IPS DF 6.9 (cell line): Measurements from ENCODE around the gene DNAJC8.
A peak's percentile ranks its signal among the peaks of the same experiment; 100 is the strongest.

Experiments
- DNase-seq: peaks from one replicate; pipeline ENCODE4 v3.0.0-alpha.2; 2013; ENCODE audit warnings: low read depth, low spot score
- H3K27ac ChIP-seq: one replicate; pipeline ENCODE4 v1.5.1; 2013; ENCODE audit warnings: low read length, control low read depth
- H3K27me3 ChIP-seq: 2 replicates; pipeline ENCODE4 v1.6.1; 2013; ENCODE audit warnings: mild to moderate bottlenecking, low read length; ENCODE audit not compliant: control insufficient read depth, insufficient read depth
- H3K36me3 ChIP-seq: 2 replicates; pipeline ENCODE4 v1.6.1; 2013; ENCODE audit warnings: low read length; ENCODE audit not compliant: control insufficient read depth, insufficient read depth
- H3K4me1 ChIP-seq: 2 replicates; pipeline ENCODE4 v1.6.1; 2013; ENCODE audit warnings: low read length; ENCODE audit not compliant: control insufficient read depth, insufficient read depth
- H3K4me3 ChIP-seq: 2 replicates; pipeline ENCODE4 v1.5.1; 2013; ENCODE audit warnings: mild to moderate bottlenecking, low read length
- H3K9me3 ChIP-seq: 2 replicates; pipeline ENCODE4 v1.6.1; 2013; ENCODE audit warnings: low read length, inconsistent platforms; ENCODE audit not compliant: control insufficient read depth, insufficient read depth
- WGBS: extraction: QIAGEN DNeasy Blood & Tissue Kit; methylation state at CpG from one replicate; pipeline ENCODE4 v1.1.7; 2013; ENCODE audit warnings: mixed read lengths, missing lambda C conversion rate; ENCODE audit not compliant: insufficient read length, insufficient coverage; 5-methylcytosine and 5-hydroxymethylcytosine counted together

DNAJC8 gene

GRCh38 chr1:28232558-28233263, at the start of gene DNAJC8:
DNAJC8 (minus strand) TSS chr1:28233029; CDS start chr1:28232998, 31 bp downstream.
- no CpG with 5 or more reads among the region's 40 CpGs for WGBS
- no peaks in the 10 kb centered on the region; the same call in 1 of the 2 replicates for H3K36me3 ChIP-seq

GRCh38 chr1:28281608-28282425, 49.0 kb upstream of the DNAJC8 start:
- no peak for DNase-seq
- no CpG with 5 or more reads among the region's 14 CpGs for WGBS
- H3K36me3 ChIP-seq = peaks cover 21% of the 10 kb centered on the region
- no peaks in the 10 kb centered on the region for H3K4me1 ChIP-seq
- no peaks in the 10 kb centered on the region for H3K9me3 ChIP-seq
- no peaks in the 10 kb centered on the region for H3K27me3 ChIP-seq
- H3K4me3 ChIP-seq = no peak overlapping the region
- H3K27ac ChIP-seq = no peak overlapping the region

More at GRCh38 chr1:28232558-28233263, at the start of gene DNAJC8:
- H3K27ac ChIP-seq = no peak within 1 kb of the TSS
- no peaks in the 10 kb centered on the region for H3K27me3 ChIP-seq
- H3K4me3 ChIP-seq = peak within 1 kb of the TSS; percentile 100
- H3K9me3 ChIP-seq = no peaks in the 10 kb centered on the region
- no peaks in the 10 kb centered on the region for H3K4me1 ChIP-seq
- peak; percentile 80 for DNase-seq

- no CpG with 5 or more reads among the region's 5 CpGs for WGBS
Measured at GRCh38 chr1:28280977-28281381, 48.1 kb upstream of the DNAJC8 start.

GRCh38 chr1:28280501-28280900, 47.7 kb upstream of the DNAJC8 start:
- no peaks in the 10 kb centered on the region for H3K27me3 ChIP-seq
- H3K9me3 ChIP-seq = no peaks in the 10 kb centered on the region
- peaks cover 21% of the 10 kb centered on the region for H3K36me3 ChIP-seq
- no peak overlapping the region for H3K4me3 ChIP-seq
- H3K27ac ChIP-seq = no peak overlapping the region
- no CpG with 5 or more reads among the region's 8 CpGs for WGBS
- no peaks in the 10 kb centered on the region for H3K4me1 ChIP-seq
- no peak for DNase-seq

More at GRCh38 chr1:28280977-28281381, 48.1 kb upstream of the DNAJC8 start:
- Histone ChIP-seq H3K36me3 (peaks cover 21% of the 10 kb centered on the region), H3K27ac (no peak overlapping the region), H3K4me3 (no peak overlapping the region), H3K9me3 (no peaks in the 10 kb centered on the region), H3K4me1 (no peaks in the 10 kb centered on the region), H3K27me3 (no peaks in the 10 kb centered on the region)
- no peak for DNase-seq

GRCh38 chr1:28279721-28280120, 46.9 kb upstream of the DNAJC8 start:
- no peak overlapping the region for H3K4me3 ChIP-seq
- DNase-seq = no peak
- peaks cover 23% of the 10 kb centered on the region for H3K36me3 ChIP-seq
- H3K4me1 ChIP-seq = no peaks in the 10 kb centered on the region
- H3K9me3 ChIP-seq = no peaks in the 10 kb centered on the region
- H3K27me3 ChIP-seq = no peaks in the 10 kb centered on the region
- H3K27ac ChIP-seq = no peak overlapping the region
- WGBS = no CpG with 5 or more reads among the region's 7 CpGs

- no peaks in the 10 kb centered on the region for H3K9me3 ChIP-seq
- H3K4me3 ChIP-seq = no peak overlapping the region
- H3K27me3 ChIP-seq = no peaks in the 10 kb centered on the region
- no CpG with 5 or more reads among the region's 5 CpGs for WGBS
- no peak overlapping the region for H3K27ac ChIP-seq
- DNase-seq = no peak
- no peaks in the 10 kb centered on the region for H3K4me1 ChIP-seq
- H3K36me3 ChIP-seq = peaks cover 33% of the 10 kb centered on the region
Measured at GRCh38 chr1:28278763-28279162, 45.9 kb upstream of the DNAJC8 start.

GRCh38 chr1:28273216-28273860, 40.5 kb upstream of the DNAJC8 start:
- H3K36me3 ChIP-seq = peaks cover 31% of the 10 kb centered on the region

GRCh38 chr1:28272215-28272852, 39.5 kb upstream of the DNAJC8 start:
- DNase-seq = no peak
- no peak overlapping the region for H3K27ac ChIP-seq
- H3K36me3 ChIP-seq = peaks cover 31% of the 10 kb centered on the region
- H3K4me3 ChIP-seq = no peak overlapping the region
- H3K4me1 ChIP-seq = no peaks in the 10 kb centered on the region
- no peaks in the 10 kb centered on the region for H3K9me3 ChIP-seq
- no peaks in the 10 kb centered on the region for H3K27me3 ChIP-seq
- WGBS = no CpG with 5 or more reads among the region's 20 CpGs

More at GRCh38 chr1:28273216-28273860, 40.5 kb upstream of the DNAJC8 start:
- Histone ChIP-seq H3K9me3 (no peaks in the 10 kb centered on the region), H3K27me3 (no peaks in the 10 kb centered on the region), H3K4me1 (no peaks in the 10 kb centered on the region), H3K27ac (no peak overlapping the region), H3K4me3 (no peak overlapping the region)
- no peak for DNase-seq
- WGBS = no CpG with 5 or more reads among the region's 17 CpGs

GRCh38 chr1:28269529-28269928, 36.7 kb upstream of the DNAJC8 start:
- Histone ChIP-seq H3K36me3 (peaks cover 27% of the 10 kb centered on the region), H3K27ac (no peak overlapping the region), H3K27me3 (no peaks in the 10 kb centered on the region), H3K9me3 (no peaks in the 10 kb centered on the region), H3K4me1 (0 out of 2 replicates have a peak, but pooled peaks cover 1% of the 10 kb centered on the region), H3K4me3 (no peak overlapping the region)
- DNase-seq = no peak
- WGBS = no CpG with 5 or more reads among the region's 2 CpGs

GRCh38 chr1:28267633-28268032, 34.8 kb upstream of the DNAJC8 start:
- Histone ChIP-seq H3K4me3 (no peak overlapping the region), H3K36me3 (peaks cover 10% of the 10 kb centered on the region), H3K9me3 (no peaks in the 10 kb centered on the region), H3K27me3 (no peaks in the 10 kb centered on the region), H3K27ac (no peak overlapping the region), H3K4me1 (0 out of 2 replicates have a peak, but pooled peaks cover 1% of the 10 kb centered on the region)
- no peak for DNase-seq
- no CpG with 5 or more reads among the region's 2 CpGs for WGBS
